ENCODE data around the gene HOXD11. TPM values are rescaled to one million over a fixed set of nuclear protein-coding genes. Genes with fewer than 3 reads are reported as not detected.

HOXD11 gene
- total and polyA plus RNA-seq, 2 experiments from 2014 or later = not detected

DNA sequence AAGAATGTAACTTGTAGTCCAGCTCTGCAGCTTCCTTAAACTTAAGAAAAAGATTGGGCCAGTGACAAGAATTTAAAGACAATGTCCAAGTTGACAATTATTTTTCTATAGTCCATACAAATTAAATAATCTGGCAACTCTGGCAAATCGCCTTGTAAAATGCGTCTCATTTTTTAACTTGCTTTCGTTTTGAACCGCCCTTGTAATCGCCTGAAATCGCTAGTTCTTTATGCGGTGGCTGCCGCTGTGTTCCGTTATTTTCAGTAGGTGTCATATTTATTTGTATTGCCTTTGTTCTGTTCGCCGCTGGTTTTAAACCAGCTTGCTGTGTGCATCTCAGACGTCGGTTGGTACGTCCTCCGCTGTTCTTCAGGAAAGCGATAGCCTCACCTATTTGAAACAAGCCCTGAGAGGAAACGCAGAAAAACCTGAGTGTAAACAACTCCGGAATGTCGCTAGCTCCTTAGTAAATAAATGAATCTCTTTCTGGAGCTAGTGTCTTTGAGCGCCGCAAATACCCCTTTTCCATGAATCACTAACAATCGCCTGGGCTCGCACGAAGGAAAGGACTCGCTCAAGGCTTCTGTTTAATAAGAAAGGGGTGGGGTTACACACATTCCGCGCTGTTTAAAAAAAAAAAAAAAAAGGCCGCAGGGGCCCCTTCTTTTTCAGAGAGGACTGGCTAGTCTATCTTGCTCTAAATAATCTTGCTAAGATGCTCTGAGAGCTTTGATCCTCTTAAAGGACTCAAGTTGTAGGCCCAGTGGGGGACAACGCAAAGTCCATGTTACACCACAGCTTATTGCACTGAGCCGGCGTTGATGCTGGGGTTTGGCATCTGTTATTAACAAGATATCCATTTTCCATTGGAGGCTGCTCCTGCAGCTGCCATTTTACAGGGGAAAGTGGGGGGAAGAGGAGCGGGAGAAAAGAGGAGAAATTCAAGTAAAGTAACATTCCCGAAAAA lies 25.4 kb downstream of the HOXD11 start:
- Mint-ChIP-seq H3K4me1 (peaks cover 34% of the 10 kb centered on the region), H3K36me3 (ENCODE audit: low read depth) (no peaks in the 10 kb centered on the region; the same call in 2 of the 3 replicates), H3K27me3 (ENCODE audit: insufficient read depth, low read depth, poor library complexity) (peaks cover 95% of the 10 kb centered on the region), H3K9me3 (peaks cover 5% of the 10 kb centered on the region; the same call in 1 of the 3 replicates), H3K4me3 (no peak overlapping the region), H3K27ac (no peak overlapping the region)
- H3K27me3 ChIP-seq (ENCODE audit: insufficient read depth) = peaks cover 100% of the 10 kb centered on the region
- 0 out of 2 replicates have a peak overlapping the region, but pooled peaks have one; percentile 3 for H3K4me2 ChIP-seq
- TF ChIP-seq, protein P1, sequence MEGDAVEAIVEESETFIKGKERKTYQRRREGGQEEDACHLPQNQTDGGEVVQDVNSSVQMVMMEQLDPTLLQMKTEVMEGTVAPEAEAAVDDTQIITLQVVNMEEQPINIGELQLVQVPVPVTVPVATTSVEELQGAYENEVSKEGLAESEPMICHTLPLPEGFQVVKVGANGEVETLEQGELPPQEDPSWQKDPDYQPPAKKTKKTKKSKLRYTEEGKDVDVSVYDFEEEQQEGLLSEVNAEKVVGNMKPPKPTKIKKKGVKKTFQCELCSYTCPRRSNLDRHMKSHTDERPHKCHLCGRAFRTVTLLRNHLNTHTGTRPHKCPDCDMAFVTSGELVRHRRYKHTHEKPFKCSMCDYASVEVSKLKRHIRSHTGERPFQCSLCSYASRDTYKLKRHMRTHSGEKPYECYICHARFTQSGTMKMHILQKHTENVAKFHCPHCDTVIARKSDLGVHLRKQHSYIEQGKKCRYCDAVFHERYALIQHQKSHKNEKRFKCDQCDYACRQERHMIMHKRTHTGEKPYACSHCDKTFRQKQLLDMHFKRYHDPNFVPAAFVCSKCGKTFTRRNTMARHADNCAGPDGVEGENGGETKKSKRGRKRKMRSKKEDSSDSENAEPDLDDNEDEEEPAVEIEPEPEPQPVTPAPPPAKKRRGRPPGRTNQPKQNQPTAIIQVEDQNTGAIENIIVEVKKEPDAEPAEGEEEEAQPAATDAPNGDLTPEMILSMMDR (conservative IDR thresholded peaks at IDR 0.05; ENCODE audit: low read depth in 2 of 2) = no peak
- TF ChIP-seq, protein P2, sequence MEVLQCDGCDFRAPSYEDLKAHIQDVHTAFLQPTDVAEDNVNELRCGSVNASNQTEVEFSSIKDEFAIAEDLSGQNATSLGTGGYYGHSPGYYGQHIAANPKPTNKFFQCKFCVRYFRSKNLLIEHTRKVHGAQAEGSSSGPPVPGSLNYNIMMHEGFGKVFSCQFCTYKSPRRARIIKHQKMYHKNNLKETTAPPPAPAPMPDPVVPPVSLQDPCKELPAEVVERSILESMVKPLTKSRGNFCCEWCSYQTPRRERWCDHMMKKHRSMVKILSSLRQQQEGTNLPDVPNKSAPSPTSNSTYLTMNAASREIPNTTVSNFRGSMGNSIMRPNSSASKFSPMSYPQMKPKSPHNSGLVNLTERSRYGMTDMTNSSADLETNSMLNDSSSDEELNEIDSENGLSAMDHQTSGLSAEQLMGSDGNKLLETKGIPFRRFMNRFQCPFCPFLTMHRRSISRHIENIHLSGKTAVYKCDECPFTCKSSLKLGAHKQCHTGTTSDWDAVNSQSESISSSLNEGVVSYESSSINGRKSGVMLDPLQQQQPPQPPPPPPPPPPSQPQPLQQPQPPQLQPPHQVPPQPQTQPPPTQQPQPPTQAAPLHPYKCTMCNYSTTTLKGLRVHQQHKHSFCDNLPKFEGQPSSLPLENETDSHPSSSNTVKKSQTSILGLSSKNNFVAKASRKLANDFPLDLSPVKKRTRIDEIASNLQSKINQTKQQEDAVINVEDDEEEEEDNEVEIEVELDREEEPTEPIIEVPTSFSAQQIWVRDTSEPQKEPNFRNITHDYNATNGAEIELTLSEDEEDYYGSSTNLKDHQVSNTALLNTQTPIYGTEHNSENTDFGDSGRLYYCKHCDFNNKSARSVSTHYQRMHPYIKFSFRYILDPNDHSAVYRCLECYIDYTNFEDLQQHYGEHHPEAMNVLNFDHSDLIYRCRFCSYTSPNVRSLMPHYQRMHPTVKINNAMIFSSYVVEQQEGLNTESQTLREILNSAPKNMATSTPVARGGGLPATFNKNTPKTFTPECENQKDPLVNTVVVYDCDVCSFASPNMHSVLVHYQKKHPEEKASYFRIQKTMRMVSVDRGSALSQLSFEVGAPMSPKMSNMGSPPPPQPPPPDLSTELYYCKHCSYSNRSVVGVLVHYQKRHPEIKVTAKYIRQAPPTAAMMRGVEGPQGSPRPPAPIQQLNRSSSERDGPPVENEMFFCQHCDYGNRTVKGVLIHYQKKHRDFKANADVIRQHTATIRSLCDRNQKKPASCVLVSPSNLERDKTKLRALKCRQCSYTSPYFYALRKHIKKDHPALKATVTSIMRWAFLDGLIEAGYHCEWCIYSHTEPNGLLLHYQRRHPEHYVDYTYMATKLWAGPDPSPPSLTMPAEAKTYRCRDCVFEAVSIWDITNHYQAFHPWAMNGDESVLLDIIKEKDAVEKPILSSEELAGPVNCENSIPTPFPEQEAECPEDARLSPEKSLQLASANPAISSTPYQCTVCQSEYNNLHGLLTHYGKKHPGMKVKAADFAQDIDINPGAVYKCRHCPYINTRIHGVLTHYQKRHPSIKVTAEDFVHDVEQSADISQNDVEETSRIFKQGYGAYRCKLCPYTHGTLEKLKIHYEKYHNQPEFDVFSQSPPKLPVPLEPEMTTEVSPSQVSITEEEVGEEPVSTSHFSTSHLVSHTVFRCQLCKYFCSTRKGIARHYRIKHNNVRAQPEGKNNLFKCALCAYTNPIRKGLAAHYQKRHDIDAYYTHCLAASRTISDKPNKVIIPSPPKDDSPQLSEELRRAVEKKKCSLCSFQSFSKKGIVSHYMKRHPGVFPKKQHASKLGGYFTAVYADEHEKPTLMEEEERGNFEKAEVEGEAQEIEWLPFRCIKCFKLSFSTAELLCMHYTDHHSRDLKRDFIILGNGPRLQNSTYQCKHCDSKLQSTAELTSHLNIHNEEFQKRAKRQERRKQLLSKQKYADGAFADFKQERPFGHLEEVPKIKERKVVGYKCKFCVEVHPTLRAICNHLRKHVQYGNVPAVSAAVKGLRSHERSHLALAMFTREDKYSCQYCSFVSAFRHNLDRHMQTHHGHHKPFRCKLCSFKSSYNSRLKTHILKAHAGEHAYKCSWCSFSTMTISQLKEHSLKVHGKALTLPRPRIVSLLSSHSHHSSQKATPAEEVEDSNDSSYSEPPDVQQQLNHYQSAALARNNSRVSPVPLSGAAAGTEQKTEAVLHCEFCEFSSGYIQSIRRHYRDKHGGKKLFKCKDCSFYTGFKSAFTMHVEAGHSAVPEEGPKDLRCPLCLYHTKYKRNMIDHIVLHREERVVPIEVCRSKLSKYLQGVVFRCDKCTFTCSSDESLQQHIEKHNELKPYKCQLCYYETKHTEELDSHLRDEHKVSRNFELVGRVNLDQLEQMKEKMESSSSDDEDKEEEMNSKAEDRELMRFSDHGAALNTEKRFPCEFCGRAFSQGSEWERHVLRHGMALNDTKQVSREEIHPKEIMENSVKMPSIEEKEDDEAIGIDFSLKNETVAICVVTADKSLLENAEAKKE (CRISPR knock-in tag; IDR thresholded peaks at IDR 0.05) = no peak
- TF ChIP-seq, protein P3, sequence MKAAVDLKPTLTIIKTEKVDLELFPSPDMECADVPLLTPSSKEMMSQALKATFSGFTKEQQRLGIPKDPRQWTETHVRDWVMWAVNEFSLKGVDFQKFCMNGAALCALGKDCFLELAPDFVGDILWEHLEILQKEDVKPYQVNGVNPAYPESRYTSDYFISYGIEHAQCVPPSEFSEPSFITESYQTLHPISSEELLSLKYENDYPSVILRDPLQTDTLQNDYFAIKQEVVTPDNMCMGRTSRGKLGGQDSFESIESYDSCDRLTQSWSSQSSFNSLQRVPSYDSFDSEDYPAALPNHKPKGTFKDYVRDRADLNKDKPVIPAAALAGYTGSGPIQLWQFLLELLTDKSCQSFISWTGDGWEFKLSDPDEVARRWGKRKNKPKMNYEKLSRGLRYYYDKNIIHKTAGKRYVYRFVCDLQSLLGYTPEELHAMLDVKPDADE (IDR thresholded peaks at IDR 0.05) = no peak
- TF ChIP-seq NANOG (IDR thresholded peaks at IDR 0.05; ENCODE audit: borderline replicate concordance) (no peak), STAT1 (IDR thresholded peaks at IDR 0.05; ENCODE audit: unreplicated experiment) (no peak), EZH2 (IDR thresholded peaks at IDR 0.05; ENCODE audit: low read depth, unreplicated experiment) (peak; percentile 94), POLR2AphosphoS5 (IDR thresholded peaks at IDR 0.05; ENCODE audit: low read depth) (no peak), EZH2phosphoT487 (IDR thresholded peaks at IDR 0.05; ENCODE audit: unreplicated experiment) (peak; percentile 63), JUNB (IDR thresholded peaks at IDR 0.05; ENCODE audit: unreplicated experiment) (no peak)
- H3K79me2 ChIP-seq (replicated peaks; ENCODE audit: insufficient read depth) = no peaks in the 10 kb centered on the region
- H3K4me1 ChIP-seq (ENCODE audit: insufficient read depth) = peaks cover 44% of the 10 kb centered on the region
- H3K9me2 ChIP-seq (ENCODE audit: insufficient read depth) = no peaks in the 10 kb centered on the region
- no peak overlapping the region for H3K27ac ChIP-seq (ENCODE audit: low read depth)
- ATAC-seq (no peak), DNase-seq (ENCODE audit: low spot score) (no peak)
- peaks cover 60% of the 10 kb centered on the region for H3F3A ChIP-seq (replicated peaks; ENCODE audit: low read depth)
- no peak overlapping the region for H2AFZ ChIP-seq
- H4K20me1 ChIP-seq (replicated peaks; ENCODE audit: insufficient read depth) = peaks cover 54% of the 10 kb centered on the region
- no peak overlapping the region for H3K4me3 ChIP-seq
- no peaks in the 10 kb centered on the region for H3K36me3 ChIP-seq (ENCODE audit: insufficient read depth)
